GM18520 (cell line): ENCODE measurements around the gene GGT6.

ENCODE experiments used
- ATAC-seq: cut with Tn5 transposase; IDR thresholded peaks from one replicate; pipeline ENCODE4 v1.9.1; 2021; ENCODE audit not compliant: unreplicated experiment

GGT6 gene

DNA sequence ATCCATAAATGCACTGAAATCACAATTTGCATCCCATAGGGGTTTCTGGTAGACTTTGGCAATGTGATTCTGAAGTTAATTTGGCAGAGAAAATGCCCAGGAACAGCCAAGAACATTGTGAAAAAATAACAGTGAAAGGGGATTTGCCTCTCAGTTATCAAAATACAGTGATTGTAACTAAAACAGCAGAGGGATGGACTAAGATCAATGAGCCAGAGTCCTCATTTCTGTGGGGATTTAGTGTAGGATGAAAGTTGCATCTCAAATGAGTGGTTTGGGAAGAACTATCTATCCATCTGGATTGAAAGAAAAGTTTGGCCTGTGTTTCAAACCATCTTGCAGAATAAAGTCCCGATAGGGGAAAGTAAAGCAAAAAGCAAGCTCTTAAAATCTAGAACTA lies 33.2 kb downstream of the GGT6 start:
- no peak for ATAC-seq

DNA sequence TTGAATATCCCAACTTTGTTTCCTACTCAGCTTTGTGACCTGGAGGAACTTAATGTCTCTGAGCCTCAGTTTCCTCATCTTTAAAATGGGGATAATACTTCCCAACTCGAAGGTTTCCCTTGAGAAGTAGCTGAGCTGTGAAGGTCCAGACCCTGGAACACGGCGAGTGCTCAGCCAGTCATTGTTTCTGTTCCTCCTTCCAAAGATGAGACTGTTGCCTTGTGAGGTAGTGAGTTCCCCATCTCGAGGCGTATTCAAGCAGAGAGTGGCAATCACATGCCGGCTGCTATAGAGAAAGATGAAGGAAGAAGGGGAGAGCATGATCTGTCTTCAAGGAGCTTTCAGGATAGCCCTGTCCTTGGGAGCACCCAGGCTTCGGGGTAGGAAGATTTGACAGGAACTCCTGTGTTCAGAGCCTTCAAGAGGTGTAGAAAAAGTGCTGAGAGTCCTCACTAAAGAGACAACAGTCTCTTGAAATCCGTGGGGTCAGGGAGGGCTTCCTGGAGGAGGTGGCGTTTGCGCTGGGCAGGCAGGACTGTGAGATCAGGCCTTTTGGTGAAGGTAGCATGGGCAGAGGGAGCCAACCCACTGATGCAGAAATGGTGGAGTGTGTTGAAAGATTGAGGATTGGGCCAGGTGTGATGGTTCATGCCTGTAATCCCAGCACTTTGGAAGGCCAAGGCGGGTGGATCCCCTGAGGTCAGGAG lies 34.5 kb downstream of the GGT6 start:
- no peak for ATAC-seq

DNA sequence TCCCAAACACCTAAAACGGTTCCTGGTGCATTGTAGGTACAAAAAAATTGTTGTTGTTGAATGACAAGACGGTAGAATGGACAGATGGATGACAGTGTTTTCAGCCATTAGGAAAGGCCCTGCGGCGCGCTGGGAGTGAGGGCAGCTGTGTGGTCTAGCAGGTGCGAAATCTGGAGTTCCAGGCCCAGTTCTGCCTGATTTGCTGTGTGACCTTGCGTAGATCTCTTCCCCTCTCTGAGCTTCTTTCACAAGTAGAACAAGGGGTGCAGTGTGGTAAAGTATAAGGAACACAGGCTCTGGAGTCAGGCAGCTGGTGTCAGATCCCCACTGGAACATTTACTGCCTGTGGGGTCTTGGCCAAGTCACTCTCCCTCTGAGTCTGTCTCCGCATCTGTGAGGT lies 36.4 kb downstream of the GGT6 start:
- ATAC-seq = no peak

DNA sequence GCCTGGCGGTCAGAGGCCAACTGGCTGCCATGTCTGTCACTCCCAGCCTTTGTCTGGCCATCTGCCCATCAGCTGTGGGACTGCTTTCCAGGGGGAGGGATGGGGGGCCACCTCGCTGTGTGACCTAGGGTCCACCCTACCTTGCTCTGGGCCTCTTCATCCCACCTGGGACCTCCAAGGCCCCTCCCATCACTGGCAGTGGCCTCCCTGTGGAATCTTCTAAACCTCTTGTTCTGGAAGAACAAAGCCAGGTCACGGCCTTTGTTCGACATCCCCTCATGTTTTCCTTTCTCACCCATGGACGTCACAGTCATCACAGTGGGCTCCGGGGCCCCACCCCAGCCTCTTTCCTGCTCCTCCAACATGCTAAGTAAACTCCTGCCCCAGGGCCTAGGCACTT lies 37.7 kb downstream of the GGT6 start:
- no peak for ATAC-seq

DNA sequence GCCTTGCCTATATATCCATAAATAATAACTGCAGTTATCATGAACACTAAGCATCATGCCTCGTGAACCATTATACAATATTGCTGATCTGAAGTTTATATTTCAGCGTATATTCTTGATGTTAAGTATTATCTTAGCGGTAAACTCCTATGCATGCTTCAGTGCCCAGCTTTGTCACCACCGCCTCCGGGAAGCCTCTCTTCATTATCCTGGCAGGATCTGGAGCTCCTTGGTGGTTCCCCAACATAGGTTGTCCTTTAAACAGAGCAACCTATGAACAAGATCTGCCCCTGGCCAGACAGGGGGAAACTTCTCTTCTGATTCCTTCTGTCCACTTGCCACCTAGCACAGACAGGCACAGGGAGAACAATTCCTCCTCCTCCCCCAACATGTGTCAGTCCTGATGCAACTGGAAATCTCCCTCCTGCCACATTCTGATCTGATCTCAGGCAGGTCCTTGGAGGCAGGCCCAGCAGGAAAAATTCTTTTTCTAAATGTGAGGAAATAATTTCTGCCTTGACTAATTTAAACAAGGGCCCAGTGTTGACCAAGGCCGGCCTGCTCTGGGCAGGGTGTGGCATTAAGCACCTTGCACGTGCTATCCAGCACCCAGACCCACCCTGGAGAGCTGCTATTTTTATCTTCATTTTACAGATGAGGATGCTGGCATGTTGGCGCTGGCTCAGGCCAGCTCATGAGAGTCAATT lies 39.3 kb downstream of the GGT6 start:
- no peak for ATAC-seq

DNA sequence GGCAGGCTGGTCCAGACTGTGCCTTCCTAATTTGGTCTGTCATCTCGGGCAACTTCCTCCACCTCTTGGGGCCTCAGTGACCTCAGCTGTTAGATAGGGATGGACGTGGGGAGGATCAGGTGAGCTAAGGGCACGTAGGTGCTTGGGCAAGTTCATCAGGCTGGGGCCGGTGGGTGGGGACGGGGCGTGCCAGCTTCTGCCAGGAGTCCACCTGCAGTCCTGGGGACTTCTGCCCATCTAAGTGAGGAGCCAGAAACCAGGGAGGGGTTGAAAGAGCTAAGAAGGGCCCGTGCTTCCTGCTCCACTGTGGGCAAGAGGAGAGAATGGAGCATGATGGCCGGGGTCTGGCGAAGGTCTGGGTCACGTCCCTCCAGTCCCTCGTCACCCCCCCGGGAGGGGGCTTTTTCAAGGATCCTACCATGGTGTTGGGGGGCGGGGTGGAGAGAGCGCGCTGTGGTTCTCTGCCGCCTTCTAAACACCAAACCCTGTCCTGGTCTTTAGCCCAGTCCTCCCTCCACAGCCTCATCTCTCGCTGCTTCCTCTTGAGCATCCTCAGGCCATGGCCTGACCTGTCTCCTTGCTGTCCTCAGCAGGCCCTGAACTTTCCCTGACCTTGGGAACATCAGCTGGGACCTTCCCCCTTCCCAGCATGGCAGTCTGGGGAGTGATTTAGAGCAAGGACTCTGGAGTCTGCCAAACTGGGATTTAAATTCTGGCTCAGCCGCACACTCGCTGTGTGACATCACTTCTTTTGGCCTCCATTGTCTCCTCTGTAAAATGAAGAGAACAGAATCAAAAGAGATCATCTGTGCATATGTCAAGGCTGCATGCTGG lies 40.1 kb downstream of the GGT6 start:
- ATAC-seq = no peak

DNA sequence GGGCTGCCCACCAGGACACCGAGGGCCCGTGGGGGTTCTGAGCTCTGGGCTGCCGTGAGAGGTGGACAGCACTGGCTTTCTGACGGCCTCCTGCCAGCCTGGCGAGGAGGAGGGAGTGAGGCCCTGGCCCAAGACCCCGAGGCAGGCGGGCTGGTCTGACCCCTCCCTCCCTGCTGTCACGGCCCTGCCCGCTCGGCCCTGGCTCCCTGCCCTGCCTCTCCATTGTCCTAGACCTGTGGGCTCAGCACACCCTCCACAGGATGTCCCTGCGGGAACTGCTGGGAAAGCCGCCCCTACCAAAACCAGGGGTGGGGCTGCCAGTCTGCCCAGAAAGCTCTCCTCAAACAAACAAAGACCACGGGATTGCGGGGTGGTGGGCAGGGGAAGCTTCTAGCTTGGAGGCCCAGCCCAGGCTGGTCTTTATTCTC lies 41.0 kb downstream of the GGT6 start:
- ATAC-seq = no peak

DNA sequence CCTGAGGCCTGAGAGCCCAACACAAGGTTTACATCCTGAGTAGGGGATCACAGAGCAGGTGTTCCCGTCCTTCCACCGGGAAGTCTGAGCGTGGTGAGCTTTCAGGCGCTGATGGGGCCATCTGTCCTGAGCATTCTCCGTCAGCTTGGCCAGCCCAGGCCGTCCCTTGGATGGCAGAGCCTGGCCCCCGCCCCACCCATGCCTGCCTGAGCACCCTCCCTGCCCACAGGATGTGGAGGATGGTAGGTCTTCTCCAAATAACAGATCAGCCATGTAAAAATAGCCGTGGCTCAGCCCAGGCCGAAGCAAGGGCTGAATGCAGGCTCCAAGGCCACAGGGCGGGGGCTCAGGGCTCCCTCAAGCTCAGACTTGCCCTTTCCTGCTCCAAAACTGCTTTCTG lies 41.5 kb downstream of the GGT6 start:
- no peak for ATAC-seq

DNA sequence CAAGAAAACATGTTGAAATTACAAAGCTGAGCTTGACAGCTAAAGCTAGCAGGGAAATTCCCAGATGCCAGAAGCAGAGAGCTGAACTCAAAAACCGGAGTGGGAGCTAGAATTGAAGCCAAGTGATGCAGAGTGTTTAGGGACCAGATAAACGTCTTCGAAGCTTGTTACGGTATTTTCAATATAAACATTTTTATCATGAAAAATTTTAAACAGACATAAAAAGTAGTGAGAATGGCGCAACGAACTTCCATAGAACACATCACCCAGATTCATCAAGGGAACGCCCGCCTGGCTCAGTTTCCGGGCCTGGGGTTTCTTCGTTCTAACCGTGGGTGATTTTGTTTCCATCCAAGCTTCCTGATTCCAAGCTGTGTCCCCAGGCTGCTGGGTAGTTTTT lies 43.6 kb downstream of the GGT6 start:
- ATAC-seq = no peak

DNA sequence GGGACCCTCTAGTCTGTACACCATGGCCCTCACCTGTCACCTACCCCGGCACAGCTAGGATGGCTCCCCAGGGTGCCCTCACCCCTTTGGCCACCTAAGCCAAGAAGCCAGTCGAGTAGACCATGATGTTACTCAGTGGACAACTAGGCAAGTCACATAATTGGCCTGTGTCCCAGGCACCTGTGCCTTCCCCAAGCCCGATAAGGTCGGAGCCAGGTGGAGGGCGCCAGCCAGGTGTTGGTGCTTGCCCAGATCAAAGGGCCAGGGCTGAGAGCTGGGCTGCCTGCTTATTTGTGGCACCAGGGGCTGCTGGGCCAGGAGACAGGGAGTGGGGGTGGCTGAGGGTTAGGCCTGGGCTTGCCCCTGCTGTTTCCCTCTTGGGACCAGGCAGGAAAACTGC lies 44.9 kb downstream of the GGT6 start:
- no peak for ATAC-seq

DNA sequence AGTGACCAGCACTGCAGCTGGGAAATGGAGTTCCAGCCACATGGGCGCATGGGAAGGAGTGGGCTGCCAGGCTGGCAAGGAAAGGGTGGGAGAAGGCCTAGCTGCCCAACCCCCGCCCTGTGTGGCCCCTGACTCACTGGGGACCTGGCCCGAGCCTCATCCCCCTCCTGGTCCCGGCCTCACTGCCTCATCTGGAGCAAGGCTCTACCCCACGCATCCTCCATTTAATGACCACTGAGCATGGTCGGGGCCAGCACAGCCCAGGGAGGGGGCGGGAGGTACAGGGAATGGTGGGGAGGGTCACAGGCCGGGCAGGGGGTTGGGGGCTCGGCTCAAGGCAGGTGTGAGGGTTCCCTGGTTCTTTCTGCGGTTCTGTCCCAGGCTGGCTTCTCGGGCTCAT lies 45.6 kb downstream of the GGT6 start:
- ATAC-seq = no peak

DNA sequence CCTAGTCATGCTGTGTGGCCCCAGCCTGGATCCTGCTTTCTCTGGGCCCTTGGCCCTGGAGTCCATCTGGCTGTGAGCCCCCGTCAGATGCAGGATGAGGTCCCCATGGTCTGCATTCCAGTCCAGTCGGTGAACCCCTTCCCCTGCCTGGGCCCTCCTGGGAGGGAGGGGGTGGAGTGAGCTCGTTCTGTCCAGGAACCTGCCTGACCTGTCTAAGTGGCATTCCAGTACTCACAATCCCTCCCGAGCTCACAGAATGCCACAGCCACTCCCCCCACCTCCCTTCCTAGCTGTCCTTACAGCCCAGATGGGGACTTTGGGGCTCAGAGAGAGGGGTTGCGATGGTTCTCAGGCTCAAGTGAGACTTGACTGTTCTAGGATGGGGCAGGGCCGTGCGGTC lies 46.2 kb downstream of the GGT6 start:
- no peak for ATAC-seq

DNA sequence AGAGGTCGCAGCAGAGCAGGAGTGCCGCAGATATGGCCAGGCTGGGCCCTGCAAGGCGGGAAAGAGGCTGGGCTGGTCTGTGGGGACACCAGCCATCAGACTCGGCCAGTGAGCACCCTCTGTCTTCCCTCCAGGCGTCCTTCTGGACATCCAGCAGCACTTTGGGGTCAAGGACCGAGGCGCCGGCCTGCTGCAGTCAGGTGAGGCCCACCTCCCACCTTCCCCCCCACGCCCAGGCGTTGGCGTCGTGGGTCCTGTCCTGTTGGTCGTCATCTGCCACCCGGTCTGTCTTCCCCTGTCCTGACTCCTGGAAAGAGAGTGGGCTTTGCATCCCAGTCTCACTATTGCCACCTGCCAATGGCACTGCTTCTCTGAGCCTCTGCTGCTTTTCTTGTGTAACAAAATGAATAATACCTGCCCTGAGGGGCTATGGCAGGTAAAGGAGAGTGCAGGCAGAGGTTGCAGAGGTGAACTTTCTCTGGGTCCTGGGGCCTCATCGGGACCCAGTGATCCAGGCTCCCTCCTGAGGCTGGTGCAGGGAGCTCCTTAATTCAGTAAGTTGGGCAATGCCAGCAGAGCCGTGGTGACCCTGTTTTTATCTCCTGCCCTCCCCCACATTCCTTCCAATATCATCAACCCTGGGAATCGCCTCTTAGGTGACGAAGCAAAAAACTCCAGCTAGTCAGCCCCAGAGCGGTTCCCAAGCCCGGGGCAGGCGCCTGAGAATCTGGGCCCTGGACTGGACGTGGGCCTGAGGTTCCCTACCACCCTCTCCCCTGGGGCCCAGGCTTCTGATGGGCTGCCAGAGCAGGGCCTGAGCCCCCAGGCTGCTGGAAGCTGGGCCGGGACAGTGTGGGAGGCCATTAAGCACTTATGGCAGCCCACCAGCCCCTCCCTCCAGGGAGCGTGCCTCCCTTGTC lies 47.0 kb downstream of the GGT6 start:
- ATAC-seq = no peak

DNA sequence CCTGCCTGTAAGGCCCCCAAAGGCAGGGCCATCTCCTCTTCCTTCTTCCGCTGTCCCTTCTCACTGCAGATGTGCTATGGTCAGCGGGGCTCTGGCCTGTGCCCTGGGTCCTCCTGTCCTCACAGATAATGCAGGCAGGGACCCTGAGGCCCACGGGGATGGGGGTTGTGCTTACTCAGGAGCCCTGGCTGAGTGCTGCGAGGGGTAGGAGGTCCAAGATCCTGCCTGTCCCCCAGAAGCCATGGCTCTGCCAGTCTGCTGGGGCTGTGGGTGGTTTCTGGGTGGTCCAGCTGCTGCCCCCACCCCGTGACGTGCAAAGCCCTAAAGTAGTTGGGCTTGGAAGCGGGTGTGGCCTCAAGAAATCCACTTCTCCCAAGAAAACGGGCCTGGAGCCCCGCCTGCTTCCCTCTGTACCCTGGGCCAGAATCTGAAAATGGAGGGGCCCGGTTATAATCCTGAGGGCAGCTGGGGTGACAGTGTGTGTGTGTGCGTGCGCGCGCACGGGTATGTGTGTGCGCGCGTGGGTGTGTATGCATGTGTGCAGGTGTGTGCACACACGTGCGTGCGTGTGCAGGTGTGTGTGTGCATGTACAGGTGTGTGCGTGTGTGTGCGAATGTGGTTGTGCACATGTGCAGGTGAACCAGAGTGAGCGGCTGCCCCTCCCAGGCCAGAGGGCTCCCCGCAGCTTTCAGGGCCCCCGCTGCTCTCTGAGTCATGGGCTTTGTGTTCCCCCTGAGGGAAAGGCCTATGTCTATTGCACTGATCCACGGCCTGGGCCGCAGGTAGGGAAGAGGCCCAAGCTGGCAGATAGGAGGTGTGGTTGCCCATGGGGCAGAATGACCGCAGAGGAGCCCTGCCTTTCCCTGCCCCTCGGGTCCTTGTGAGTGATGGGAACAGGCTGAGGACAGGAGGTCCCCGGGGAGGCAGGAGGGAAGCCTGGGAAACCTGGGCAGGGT lies 47.9 kb downstream of the GGT6 start:
- ATAC-seq = no peak

DNA sequence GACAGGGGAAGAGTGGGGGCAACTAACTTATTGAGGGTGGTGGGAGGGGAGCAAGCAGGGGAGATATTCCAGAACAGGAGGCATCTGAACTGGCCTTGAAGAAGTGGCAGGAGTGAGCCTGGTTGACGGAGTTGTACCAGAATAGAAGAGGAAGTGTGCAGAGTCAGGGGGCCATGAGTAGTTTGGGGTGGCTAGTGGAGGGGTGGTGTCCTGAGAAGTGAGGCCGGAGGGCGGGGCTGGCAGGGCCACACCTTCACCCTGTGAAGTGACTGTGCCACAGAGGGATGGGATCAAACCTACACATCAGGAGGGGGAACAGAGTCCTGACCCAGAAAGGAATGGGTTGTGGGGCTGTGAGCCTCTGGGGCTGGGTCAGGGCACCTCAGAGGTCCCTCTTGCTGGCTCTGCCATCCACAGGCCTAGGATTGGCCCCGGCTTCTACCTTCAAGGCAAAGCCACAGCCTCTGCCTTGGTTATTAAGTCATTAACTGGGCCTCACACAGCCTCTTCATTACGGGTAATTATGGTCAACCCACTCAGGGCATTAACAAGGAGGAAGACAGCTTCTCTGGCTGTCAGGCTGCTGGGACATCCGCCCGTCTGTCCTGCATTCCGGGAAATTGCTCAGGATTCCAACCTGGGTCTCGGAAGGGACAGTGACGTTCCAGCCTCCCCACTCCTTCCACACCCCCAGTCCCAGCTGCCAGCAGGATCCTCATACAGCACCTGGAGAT lies 49.0 kb downstream of the GGT6 start:
- no peak for ATAC-seq

DNA sequence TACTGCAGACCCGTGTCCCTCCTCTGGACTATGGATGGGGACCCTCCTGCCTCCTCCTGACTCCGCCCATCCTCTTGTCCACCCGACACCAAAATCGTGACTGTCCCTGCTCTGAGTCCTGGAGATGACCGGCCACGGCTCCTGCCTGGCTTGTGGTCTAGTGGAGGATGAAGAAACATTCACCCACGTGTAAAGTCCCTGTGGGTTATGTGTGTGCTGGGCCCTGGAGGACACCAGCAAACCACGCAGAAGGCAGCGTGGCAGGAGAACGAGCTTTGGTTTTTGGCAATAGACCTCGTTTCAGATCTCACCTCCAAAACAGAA lies 49.8 kb downstream of the GGT6 start:
- no peak for ATAC-seq

DNA sequence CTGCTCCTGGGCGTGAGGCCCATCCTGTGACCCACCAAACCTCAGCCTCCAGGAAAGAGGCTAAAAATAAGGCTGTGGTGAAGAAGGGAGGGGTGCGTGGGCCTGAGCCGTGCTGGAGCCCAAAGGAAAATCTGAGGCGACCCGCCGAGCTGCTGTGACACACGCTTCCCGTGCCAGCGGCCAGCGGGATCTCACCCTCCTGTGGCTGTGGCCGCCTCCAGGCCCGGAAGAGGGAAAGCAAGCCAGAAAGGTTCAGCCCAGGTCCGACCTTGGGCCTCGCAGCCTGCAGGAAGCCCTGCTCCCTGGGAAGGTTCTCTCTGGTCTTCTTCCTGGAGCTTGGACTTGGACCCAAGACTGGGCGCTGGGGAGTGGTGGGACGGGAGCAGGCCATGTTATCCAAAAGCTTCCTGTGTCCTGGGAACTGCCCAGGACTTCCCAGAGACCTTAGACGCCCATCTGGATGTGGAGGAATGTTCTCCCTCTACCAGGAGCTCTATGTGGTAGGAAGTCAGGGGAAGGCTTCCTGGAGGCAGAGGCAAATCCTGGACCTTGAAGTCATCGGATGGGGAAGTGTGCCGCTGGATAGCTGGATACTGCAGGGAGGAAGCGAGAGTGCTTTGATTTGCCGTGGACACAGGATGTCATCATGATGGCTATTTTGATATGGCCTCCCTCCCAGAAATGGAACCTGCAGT lies 50.3 kb downstream of the GGT6 start:
- ATAC-seq = no peak

DNA sequence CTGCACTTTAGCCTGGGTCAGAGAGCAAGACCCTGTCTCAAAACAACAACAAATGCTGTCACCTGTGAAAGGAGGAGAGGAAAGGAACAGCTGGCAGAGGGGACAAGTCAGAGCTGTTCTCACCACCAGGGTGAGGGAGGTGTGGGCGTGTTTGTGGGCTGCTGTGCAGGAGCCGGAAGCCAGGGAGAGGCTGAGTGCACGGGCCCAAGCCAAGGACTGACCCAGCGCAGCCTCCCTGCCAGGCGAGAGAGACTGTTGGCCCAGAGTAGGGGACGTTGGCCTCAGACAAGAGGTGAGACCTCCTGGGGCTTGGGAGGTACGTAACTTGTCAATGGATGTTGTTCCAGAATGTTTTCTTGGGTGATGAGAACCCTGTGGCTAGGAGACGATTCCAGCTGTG lies 51.0 kb downstream of the GGT6 start:
- no peak for ATAC-seq

DNA sequence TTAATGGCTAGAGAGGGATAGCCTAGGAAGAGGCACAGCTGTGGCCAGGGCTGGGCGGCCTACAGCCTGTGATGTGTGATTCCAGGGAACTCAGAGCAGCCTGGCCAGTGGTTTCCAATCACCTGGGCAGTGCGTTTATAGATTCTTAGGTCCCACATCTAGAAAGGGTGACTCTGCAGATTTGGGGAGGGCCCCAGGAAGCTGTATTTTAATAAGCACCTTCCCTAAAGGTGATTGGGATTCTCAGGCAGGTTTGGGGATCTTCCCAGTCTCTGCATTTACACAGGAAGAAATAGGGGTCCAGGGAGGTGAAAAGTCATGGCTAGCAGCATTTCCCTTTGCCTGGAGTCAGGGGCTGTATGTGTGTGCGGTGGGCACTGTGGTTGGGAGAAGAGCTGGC lies 52.2 kb downstream of the GGT6 start:
- no peak for ATAC-seq
